Kidney epithelial cell (primary cell): ENCODE data around the gene GPATCH2L. TPM values are rescaled to one million over a fixed set of nuclear protein-coding genes. Genes with fewer than 3 reads are reported as not detected.

Source experiments
- DNase-seq: peaks from one replicate; pipeline ENCODE4 v3.0.0-alpha.2; 2010; ENCODE audit warnings: low read depth
- H3K27me3 ChIP-seq: 2 replicates; pipeline ENCODE4 v1.6.0; 2011; ENCODE audit warnings: low read length; ENCODE audit not compliant: control insufficient read depth, insufficient read depth
- H3K36me3 ChIP-seq: 2 replicates; pipeline ENCODE4 v1.5.1; 2011; ENCODE audit warnings: low read length; ENCODE audit not compliant: control insufficient read depth, insufficient read depth
- H3K4me3 ChIP-seq: 2 replicates; pipeline ENCODE4 v1.5.1; 2011; ENCODE audit warnings: low read depth, mild to moderate bottlenecking, control low read depth, low read length
- total RNA-seq: library from RNA; depleted of rRNA; stranded (reverse); fragments of >200 nt; gene quantifications from 2 replicates; pipeline ENCODE4 v1.2.3, GENCODE V29; 2015
- TF ChIP-seq, protein P1 (sequence below): IDR thresholded peaks from 2 replicates; pipeline ENCODE4 v1.5.1; 2011; ENCODE audit warnings: mild to moderate bottlenecking, moderate library complexity, low read length, control low read depth, inconsistent platforms; ENCODE audit not compliant: insufficient read depth, poor library complexity, severe bottlenecking

Gene GPATCH2L
- total RNA-seq, 1 donor from 2014 or later, result 83.3 TPM

DNA sequence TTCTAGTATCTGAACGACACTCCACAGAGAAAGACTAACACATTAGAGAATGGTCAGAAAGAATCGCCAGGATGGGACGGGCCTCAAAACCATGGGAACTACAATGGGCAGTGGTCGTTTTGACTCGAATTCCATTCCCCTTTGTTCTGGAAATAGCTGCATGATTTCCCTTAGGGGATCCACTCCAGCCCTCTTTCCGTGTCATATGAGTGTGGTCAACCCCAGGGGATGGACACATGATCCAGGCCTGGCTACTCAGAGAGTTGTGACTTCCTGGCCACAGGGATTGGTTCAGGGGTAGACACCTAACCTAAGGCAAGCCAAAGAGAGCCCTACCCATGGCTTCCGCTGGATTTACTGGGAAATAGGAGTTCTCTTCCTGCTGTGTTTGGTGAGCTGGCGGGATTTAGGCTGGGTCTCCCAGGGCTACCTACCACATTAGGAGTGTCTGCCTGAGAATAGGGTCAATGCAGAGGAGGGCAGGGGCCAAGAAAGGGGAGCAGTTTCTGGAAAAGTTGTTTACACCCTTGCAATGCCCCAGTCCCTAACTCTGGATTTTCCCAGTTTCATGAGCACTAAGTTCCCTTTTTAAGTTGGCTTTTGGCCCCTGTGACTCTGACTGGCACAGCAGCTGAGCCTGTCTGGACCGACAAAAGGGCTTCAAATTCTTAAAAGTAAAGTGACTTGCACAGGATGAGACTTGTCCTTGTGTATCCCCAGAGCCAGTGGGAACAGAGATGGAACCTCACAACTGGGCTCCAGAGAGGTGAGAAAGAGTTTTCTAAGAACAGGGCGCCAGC, 28.1 kb upstream of the GPATCH2L start:
- TF ChIP-seq, protein P1, sequence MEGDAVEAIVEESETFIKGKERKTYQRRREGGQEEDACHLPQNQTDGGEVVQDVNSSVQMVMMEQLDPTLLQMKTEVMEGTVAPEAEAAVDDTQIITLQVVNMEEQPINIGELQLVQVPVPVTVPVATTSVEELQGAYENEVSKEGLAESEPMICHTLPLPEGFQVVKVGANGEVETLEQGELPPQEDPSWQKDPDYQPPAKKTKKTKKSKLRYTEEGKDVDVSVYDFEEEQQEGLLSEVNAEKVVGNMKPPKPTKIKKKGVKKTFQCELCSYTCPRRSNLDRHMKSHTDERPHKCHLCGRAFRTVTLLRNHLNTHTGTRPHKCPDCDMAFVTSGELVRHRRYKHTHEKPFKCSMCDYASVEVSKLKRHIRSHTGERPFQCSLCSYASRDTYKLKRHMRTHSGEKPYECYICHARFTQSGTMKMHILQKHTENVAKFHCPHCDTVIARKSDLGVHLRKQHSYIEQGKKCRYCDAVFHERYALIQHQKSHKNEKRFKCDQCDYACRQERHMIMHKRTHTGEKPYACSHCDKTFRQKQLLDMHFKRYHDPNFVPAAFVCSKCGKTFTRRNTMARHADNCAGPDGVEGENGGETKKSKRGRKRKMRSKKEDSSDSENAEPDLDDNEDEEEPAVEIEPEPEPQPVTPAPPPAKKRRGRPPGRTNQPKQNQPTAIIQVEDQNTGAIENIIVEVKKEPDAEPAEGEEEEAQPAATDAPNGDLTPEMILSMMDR, result no peak
- H3K27me3 ChIP-seq, result peaks cover 7% of the 10 kb centered on the region
- no peak overlapping the region for H3K4me3 ChIP-seq
- no peaks in the 10 kb centered on the region for H3K36me3 ChIP-seq
- DNase-seq, result no peak

DNA sequence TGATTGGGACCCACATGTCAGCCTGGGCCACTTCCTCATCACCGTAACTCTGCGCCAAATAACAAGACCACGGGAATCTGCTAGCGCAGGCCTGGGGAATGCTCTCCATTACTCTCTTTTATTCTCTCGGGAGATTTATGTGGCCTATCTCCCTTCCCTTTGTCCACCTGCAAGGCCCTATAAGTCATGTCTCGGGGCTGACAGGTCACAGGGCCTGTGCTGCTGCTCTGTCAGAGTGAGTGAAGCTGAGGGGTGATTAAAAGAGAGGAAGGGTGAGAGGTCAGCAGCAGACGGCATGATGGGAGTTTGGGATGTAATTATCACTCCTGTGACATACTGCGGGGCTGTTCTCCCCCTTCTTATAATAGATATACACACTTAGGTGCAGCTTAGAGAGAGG, 26.2 kb upstream of the GPATCH2L start:
- TF ChIP-seq, protein P1, result no peak
- Histone ChIP-seq H3K4me3 (no peak overlapping the region), H3K36me3 (no peaks in the 10 kb centered on the region), H3K27me3 (peaks cover 14% of the 10 kb centered on the region)
- DNase-seq, result no peak

DNA sequence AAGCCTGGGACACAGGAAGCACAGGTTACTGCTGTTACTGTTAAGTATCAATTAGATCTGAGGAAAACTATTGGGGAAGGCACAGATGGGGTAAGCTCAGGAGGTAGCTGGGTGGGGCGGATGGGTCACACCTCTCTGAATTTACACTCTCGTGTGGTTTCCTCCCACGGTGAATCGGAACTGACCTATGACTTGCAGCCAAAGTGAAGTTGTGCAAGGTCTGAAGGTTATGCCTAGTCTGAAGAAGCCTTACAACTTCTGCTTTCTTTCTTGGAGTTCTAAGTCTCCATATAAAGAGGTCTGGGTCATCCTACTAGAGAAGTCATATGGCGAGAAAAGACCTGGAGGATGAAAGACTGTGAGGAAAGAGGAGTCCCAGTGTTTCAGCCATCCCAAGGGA, 25.6 kb upstream of the GPATCH2L start:
- no peaks in the 10 kb centered on the region for H3K36me3 ChIP-seq
- TF ChIP-seq, protein P1, result no peak
- H3K27me3 ChIP-seq, result peaks cover 19% of the 10 kb centered on the region
- H3K4me3 ChIP-seq, result no peak overlapping the region
- DNase-seq, result no peak

DNA sequence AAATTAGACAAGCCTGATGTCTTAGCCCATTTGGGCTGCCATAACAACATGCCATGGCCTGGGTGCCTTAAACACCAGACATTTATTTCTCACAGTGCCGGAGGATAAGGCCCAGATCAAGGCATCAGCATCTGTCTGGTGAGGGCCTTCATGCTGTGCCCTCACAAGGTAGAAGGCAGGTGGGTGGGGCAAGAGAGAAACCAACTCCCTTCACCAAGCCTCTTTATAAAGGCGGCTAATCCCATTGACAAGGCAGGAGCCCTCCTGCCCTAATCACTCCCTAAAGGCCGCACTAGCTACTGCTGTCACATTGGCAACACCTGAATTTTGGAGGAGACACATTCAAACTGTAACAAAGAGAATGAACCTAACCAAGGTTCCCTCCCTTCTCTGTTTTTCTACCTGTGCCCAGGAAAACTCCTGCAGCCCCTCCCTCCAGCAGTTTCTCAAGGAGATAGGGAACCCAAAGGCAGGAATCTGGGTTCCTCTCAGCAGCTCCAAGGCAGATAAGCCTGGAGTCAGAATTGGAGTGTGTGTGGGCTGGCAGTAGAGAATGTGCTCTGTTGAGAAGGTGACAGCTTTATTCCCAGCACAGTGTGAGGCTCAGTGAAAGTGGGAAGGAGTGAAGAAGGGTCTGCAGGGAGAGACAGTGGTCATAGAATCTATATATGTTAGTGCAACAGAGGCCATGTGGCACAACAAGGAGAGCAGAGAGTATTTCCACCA, 21.7 kb upstream of the GPATCH2L start:
- Histone ChIP-seq H3K36me3 (no peaks in the 10 kb centered on the region), H3K4me3 (no peak overlapping the region), H3K27me3 (peaks cover 35% of the 10 kb centered on the region)
- DNase-seq, result no peak
- TF ChIP-seq, protein P1, result no peak

DNA sequence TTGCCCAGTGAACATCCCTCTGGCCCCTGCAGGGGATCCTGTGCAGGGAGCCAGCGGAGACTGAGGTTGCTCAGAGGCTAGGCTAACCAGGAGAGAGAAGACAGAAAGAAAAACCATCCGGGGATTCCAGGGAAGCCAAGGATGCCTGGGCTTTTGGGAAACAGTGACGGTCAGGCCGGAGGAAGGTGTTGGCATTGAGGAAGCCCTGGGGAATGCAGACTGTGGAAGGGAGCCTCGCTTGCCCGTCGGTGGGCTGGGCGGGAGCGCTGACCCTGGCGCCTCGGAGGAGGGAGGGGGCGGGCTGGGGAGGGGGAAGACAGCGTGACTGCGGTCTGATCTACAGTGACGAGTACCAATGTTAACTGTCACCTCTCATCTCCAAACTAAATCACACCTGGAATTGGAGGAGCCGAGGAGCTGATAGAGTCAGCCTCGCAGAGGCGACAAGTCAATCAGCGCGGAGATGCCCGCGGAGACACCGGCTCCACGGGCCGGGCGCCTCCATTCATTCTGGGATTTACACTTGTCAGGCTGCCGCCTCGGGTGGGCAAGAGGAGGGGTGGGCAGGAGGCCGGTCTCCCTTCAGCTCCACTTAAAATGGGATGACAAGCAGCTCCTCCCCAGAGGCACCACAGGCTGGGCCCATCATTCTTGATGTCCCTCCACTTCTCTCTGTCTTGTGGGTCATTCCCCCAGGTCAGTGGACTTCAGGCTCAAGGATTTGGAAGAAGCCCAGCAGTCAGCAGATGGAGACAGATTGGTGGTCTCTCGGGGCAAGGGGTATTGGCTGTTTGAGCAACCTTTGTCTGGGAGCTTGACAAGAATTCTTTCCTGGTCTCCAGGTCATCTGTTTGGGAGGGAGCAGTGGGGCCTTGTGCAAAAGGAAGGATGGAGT, 20.4 kb upstream of the GPATCH2L start:
- Histone ChIP-seq H3K27me3 (peaks cover 39% of the 10 kb centered on the region), H3K36me3 (no peaks in the 10 kb centered on the region), H3K4me3 (no peak overlapping the region)
- no peak for DNase-seq
- TF ChIP-seq, protein P1, result no peak
